ENCODE results near the gene ZBTB7A.

- TF ChIP-seq REST (IDR thresholded peaks at IDR 0.05; ENCODE audit: insufficient replicate concordance, low read depth) (no peak), CTCF (IDR thresholded peaks at IDR 0.05; ENCODE audit: insufficient read depth, low read length) (no peak), POLR2AphosphoS5 (IDR thresholded peaks at IDR 0.05; ENCODE audit: low read depth) (no peak; the same call in 1 of the 2 replicates), SPI1 (IDR thresholded peaks at IDR 0.05; ENCODE audit: borderline replicate concordance, low read depth) (peak; percentile 67), GABPA (IDR thresholded peaks at IDR 0.05; ENCODE audit: low read depth) (no peak)
Observed at GRCh38 chr19:4067396-4068046, 822 bp upstream of the ZBTB7A start.

All from HL-60 (cell line).